ENCODE measurements around the gene NF1. TPM values are rescaled to one million over a fixed set of nuclear protein-coding genes. Genes with fewer than 3 reads are reported as not detected.

NF1 gene
- total and polyA plus RNA-seq, 3 donors from 2014 or later = 60.6 to 99.0 (median 97.6) TPM

- Histone ChIP-seq H3K4me3 (no peak overlapping the region), H3K36me3 (ENCODE audit: low read depth, missing control alignments) (no peaks in the 10 kb centered on the region), H3K9me3 (no peaks in the 10 kb centered on the region), H3K27ac (no peak overlapping the region), H3K27me3 (no peaks in the 10 kb centered on the region), H3K4me1 (no peaks in the 10 kb centered on the region)
- 80 to 88% methylated on average over 7 to 13 of the region's 13 CpGs for WGBS, 2 donors
- DNase-seq = no peak
- intact Hi-C loops (cut with DNase I; ENCODE audit: low total_unique reads) = no loop called here
- TF ChIP-seq POLR2A (IDR thresholded peaks at IDR 0.05) (no peak), CTCF (IDR thresholded peaks at IDR 0.05) (no peak)
Observed at GRCh38 chr17:31411707-31412285, 317.0 kb downstream of the NF1 start.

GRCh38 chr17:31412511-31412910 lies 317.7 kb downstream of the NF1 start:
- 83 to 86% methylated on average over 5 to 6 of the region's 6 CpGs for WGBS, 2 donors
- no peaks in the 10 kb centered on the region for H3K4me1 ChIP-seq
- TF ChIP-seq POLR2A (IDR thresholded peaks at IDR 0.05) (no peak), CTCF (IDR thresholded peaks at IDR 0.05) (no peak)
- no peak overlapping the region for H3K4me3 ChIP-seq
- no peaks in the 10 kb centered on the region for H3K27me3 ChIP-seq
- H3K36me3 ChIP-seq (ENCODE audit: low read depth, missing control alignments) = no peaks in the 10 kb centered on the region
- H3K9me3 ChIP-seq = no peaks in the 10 kb centered on the region
- DNase-seq = no peak
- intact Hi-C loops (cut with DNase I; ENCODE audit: low total_unique reads) = no loop called here
- H3K27ac ChIP-seq = no peak overlapping the region

GRCh38 chr17:31413081-31413799 lies 318.5 kb downstream of the NF1 start:
- no peaks in the 10 kb centered on the region for H3K36me3 ChIP-seq (ENCODE audit: low read depth, missing control alignments)
- DNase-seq = no peak
- WGBS, 2 donors = 62 to 71% methylated on average over 9 to 15 of the region's 15 CpGs

GRCh38 chr17:31413874-31414549 lies 319.2 kb downstream of the NF1 start:
- H3K36me3 ChIP-seq (ENCODE audit: low read depth, missing control alignments) = no peaks in the 10 kb centered on the region
- intact Hi-C loops (cut with DNase I; ENCODE audit: low total_unique reads) = no loop called here
- TF ChIP-seq POLR2A (IDR thresholded peaks at IDR 0.05) = no peak
- TF ChIP-seq CTCF (IDR thresholded peaks at IDR 0.05) = no peak
- no peak overlapping the region for H3K4me3 ChIP-seq
- H3K27ac ChIP-seq = no peak overlapping the region
- DNase-seq = no peak
- H3K27me3 ChIP-seq = no peaks in the 10 kb centered on the region
- H3K9me3 ChIP-seq = no peaks in the 10 kb centered on the region
- 59 to 65% methylated on average over 12 of the region's 12 CpGs for WGBS, 2 donors
- no peaks in the 10 kb centered on the region for H3K4me1 ChIP-seq

More at GRCh38 chr17:31413081-31413799, 318.5 kb downstream of the NF1 start:
- TF ChIP-seq CTCF (IDR thresholded peaks at IDR 0.05) (no peak), POLR2A (IDR thresholded peaks at IDR 0.05) (no peak)
- intact Hi-C loops (cut with DNase I; ENCODE audit: low total_unique reads) = no loop called here
- no peak overlapping the region for H3K27ac ChIP-seq
- no peaks in the 10 kb centered on the region for H3K4me1 ChIP-seq
- no peaks in the 10 kb centered on the region for H3K27me3 ChIP-seq
- no peaks in the 10 kb centered on the region for H3K9me3 ChIP-seq
- H3K4me3 ChIP-seq = no peak overlapping the region

All from testis (tissue), 3 donors.